WTC11 (cell line): ENCODE measurements around the gene PRTN3. TPM values are rescaled to one million over a fixed set of nuclear protein-coding genes. Genes with fewer than 3 reads are reported as not detected.

Source experiments
- AR ChIP-seq: fragments of 250-450 bp; sonication (Bioruptor Pico); IDR thresholded peaks from 2 replicates; pipeline ENCODE4 v1.9.0; 2021; ENCODE audit warnings: mild to moderate bottlenecking
- ARID4B ChIP-seq: sonication (generic); formaldehyde crosslinking; IDR thresholded peaks from 2 replicates; pipeline ENCODE4 v1.8.0; 2023; ENCODE audit warnings: missing genetic modification reagents, mild to moderate bottlenecking, borderline replicate concordance
- ATF6 ChIP-seq: sonication (generic); formaldehyde crosslinking; IDR thresholded peaks from 2 replicates; pipeline ENCODE4 v1.8.1; 2023; ENCODE audit warnings: mild to moderate bottlenecking, missing genetic modification reagents
- CREM ChIP-seq: sonication (generic); formaldehyde crosslinking; IDR thresholded peaks from 2 replicates; pipeline ENCODE4 v1.8.1; 2022; ENCODE audit warnings: mild to moderate bottlenecking, missing genetic modification reagents, moderate library complexity
- E2F1 ChIP-seq: sonication (generic); formaldehyde crosslinking; IDR thresholded peaks from 2 replicates; pipeline ENCODE4 v1.8.0; 2022; ENCODE audit warnings: mild to moderate bottlenecking, missing genetic modification reagents
- E2F5 ChIP-seq: sonication (generic); formaldehyde crosslinking; IDR thresholded peaks from 2 replicates; pipeline ENCODE4 v1.8.1; 2022; ENCODE audit warnings: mild to moderate bottlenecking, moderate library complexity, missing genetic modification reagents
- ELF4 ChIP-seq: sonication (generic); formaldehyde crosslinking; IDR thresholded peaks from 2 replicates; pipeline ENCODE4 v1.8.1; 2022; ENCODE audit warnings: low read depth, mild to moderate bottlenecking, moderate library complexity, missing genetic modification reagents
- MYBL2 ChIP-seq: sonication (generic); formaldehyde crosslinking; IDR thresholded peaks from 2 replicates; pipeline ENCODE4 v1.8.1; 2023; ENCODE audit warnings: mild to moderate bottlenecking, moderate library complexity, missing genetic modification reagents
- PRRX2 ChIP-seq: fragments of 250-450 bp; sonication (Bioruptor Pico); IDR thresholded peaks from 2 replicates; pipeline ENCODE4 v1.8.0; 2021; ENCODE audit warnings: mild to moderate bottlenecking
- TP53 ChIP-seq: sonication (generic); formaldehyde crosslinking; IDR thresholded peaks from 2 replicates; pipeline ENCODE4 v1.8.1; 2023; ENCODE audit warnings: mild to moderate bottlenecking, missing genetic modification reagents
- USF2 ChIP-seq: sonication (generic); formaldehyde crosslinking; IDR thresholded peaks from 2 replicates; pipeline ENCODE4 v1.8.1; 2023; ENCODE audit warnings: mild to moderate bottlenecking, missing genetic modification reagents, moderate library complexity
- ZNF138 ChIP-seq: sonication (generic); formaldehyde crosslinking; conservative IDR thresholded peaks from 2 replicates; pipeline ENCODE4 v1.8.1; 2022; ENCODE audit warnings: mild to moderate bottlenecking, moderate library complexity, missing genetic modification reagents
- ZNF219 ChIP-seq: sonication (generic); formaldehyde crosslinking; IDR thresholded peaks from 2 replicates; pipeline ENCODE4 v1.8.0; 2023; ENCODE audit warnings: missing genetic modification reagents, mild to moderate bottlenecking, borderline replicate concordance
- total RNA-seq: library from RNA; stranded (reverse); gene quantifications from 3 replicates; pipeline ENCODE4 v1.2.3, GENCODE V29; 2021

The PRTN3 gene
- total RNA-seq, 1 experiment from 2014 or later, result 0.61 TPM

- TF ChIP-seq E2F1 (CRISPR knock-in tag), result 0 out of 2 replicates have a peak, but pooled peaks have one; percentile 45
- TF ChIP-seq ELF4 (CRISPR knock-in tag), result no peak
- TF ChIP-seq AR (CRISPR knock-in tag), result no peak
- no peak for TF ChIP-seq PRRX2 (CRISPR knock-in tag)
- peak; percentile 68; the same call in 1 of the 2 replicates for TF ChIP-seq ARID4B (CRISPR knock-in tag)
- TF ChIP-seq ATF6 (CRISPR knock-in tag), result no peak
- TF ChIP-seq TP53 (CRISPR knock-in tag), result no peak
- peak; percentile 51; the same call in 1 of the 2 replicates for TF ChIP-seq CREM
- peak; percentile 33; the same call in 1 of the 2 replicates for TF ChIP-seq MYBL2 (CRISPR knock-in tag)
- TF ChIP-seq ZNF138, result no peak
- peak; percentile 84 for TF ChIP-seq E2F5 (CRISPR knock-in tag)
- TF ChIP-seq USF2 (CRISPR knock-in tag), result peak; percentile 99
- TF ChIP-seq ZNF219 (CRISPR knock-in tag), result no peak
Measured at GRCh38 chr19:796692-797527, 43.9 kb upstream of the PRTN3 start, which contains the start of gene PTBP1 (continued).
